ENCODE results near the gene IL13.

GRCh38 chr5:132704875-132705274, 46.9 kb downstream of the IL13 start:
- TF ChIP-seq CTCF (IDR thresholded peaks at IDR 0.05; ENCODE audit: low read depth, low read length, poor library complexity, severe bottlenecking) (no peak), EZH2phosphoT487 (IDR thresholded peaks at IDR 0.05; ENCODE audit: borderline replicate concordance, low read length) (no peak)
